Stomach (tissue), 4 donors: ENCODE results near the gene PABPN1.
A peak's percentile ranks its signal among the peaks of the same experiment; 100 is the strongest.

Experiments
- CTCF ChIP-seq, 7 experiments: fragments of 450-650 bp in 4 of 7; fragments of 200-600 bp in 3 of 7; sonication (generic) in 3 of 7; IDR thresholded peaks; one replicate each; pipeline ENCODE4 v1.5.1; 2016 to 2019; ENCODE audit warnings: antibody characterized with exemption in 7 of 7, control low read depth in 2 of 7, mild to moderate bottlenecking in 1 of 7
- EP300 ChIP-seq: sonication (generic); formaldehyde crosslinking; IDR thresholded peaks from one replicate; pipeline ENCODE4 v1.6.1; 2017; ENCODE audit warnings: antibody characterized with exemption
- POLR2A ChIP-seq, 4 donors: fragments of 450-650 bp; IDR thresholded peaks; one replicate each; pipeline ENCODE4 v1.6.1; 2016; ENCODE audit warnings: antibody characterized with exemption in 4 of 4, control low read depth in 2 of 4, mild to moderate bottlenecking in 1 of 4, moderate library complexity in 1 of 4
- POLR2AphosphoS5 ChIP-seq, 3 donors: sonication (generic); formaldehyde crosslinking; IDR thresholded peaks; one replicate each; pipeline ENCODE4 v1.6.1; 2016; ENCODE audit warnings: antibody characterized with exemption in 3 of 3

DNA sequence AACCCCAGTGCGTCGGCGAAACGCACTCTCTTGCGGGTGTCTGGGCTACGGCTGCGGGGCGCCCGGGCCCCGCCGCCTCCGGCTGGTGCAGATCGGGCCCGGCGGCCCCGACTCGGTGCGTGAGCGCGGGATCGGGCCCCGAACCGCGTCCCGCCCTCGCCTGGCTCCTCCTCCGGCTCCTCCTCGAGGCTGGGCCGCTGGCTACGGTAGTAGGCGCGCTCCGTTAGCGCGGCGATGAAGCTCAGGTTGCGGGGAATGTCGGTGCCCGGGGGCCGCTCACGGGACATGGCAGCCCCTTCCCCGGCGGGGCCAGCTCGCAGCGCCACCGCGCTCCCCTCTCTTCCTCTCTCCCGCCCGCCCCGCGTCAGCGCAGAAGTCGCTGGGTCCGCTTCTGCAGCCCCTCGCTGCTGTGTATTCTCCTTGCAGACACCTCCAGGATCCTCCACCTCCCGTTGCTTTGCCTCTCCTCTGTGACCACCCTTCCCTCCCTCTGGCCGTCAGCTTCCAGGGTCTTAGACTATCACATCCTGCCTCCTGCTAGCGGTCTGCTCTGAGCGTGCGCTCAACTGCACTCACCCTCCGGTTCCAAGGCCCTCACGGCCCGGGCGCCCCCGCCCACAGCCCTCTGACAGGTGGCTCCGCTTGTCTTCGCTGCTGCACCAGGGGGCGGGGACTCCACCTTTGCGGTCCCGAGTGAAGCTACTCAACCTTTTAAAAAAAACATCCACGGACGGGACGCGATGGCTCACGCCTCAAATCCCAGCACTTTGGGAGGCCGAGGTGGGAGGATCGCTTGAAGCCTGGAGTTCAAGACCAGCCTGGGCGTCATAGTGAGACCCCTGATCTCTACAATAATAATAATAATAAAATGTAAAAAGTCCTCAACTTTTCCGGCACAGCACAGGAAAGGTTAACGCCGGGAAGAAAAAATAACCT is 18.7 kb upstream of the PABPN1 start, which contains the start of gene PPP1R3E:
- no peak for TF ChIP-seq CTCF (IDR thresholded peaks at IDR 0.05)
- no peak for TF ChIP-seq EP300
- no peak for TF ChIP-seq POLR2A (IDR thresholded peaks at IDR 0.05)
- peak in 2 of 3 donors; percentile 2 to 22 for TF ChIP-seq POLR2AphosphoS5 (IDR thresholded peaks at IDR 0.05)
